A549 (cell line): ENCODE results near the gene NOTCH3. TPM values are rescaled to one million over a fixed set of nuclear protein-coding genes. Genes with fewer than 3 reads are reported as not detected.

Experiments used
- ATAC-seq, 2 experiments: fragments of 200-7000 bp in 1 of 2; fragments of >200 bp in 1 of 2; cut with Nextera tagmentation in 1 of 2; cut with Tn5 transposase in 1 of 2; 3 replicates each; pipeline versions ENCODE4 v1.8.0 to v1.9.1; 2018 to 2020; ENCODE audit warnings: mild to moderate bottlenecking in 1 of 2, moderate library complexity in 1 of 2
- CTCF ChIA-PET: fragments of 300-600 bp; sonication (Branson Sonifier 250); formaldehyde crosslinking; extraction: SDS; loops from one replicate; lab custom pipeline; 2021; ENCODE audit warnings: antibody characterized with exemption, inconsistent platforms; lab: Yijun Ruan, JAX
- POLR2A ChIA-PET: fragments of 350-600 bp; formaldehyde crosslinking; extraction: SDS; loops from one replicate; lab custom pipeline; 2021; ENCODE audit warnings: antibody characterized with exemption, inconsistent platforms; lab: Yijun Ruan, JAX
- DNase-seq, 2 experiments: peaks; one replicate each; pipeline versions ENCODE4 v3.0.0 to v3.0.0-alpha.2; 2011 to 2016; ENCODE audit warnings: low read depth in 1 of 2, low spot score in 1 of 2
- FAIRE-seq: peaks from 2 replicates; lab custom pipeline; 2011; peaks lifted over from hg19 to GRCh38; lab: Jason Lieb, UNC
- H3K27ac ChIP-seq, 2 experiments: fragments of >200 bp; sonication (Bioruptor Twin); formaldehyde crosslinking; 3 replicates each; pipeline ENCODE4 v1.5.1; 2016 to 2017
- H3K4me1 ChIP-seq: fragments of >200 bp; sonication (Bioruptor Twin); formaldehyde crosslinking; 3 replicates; pipeline ENCODE4 v1.6.1; 2016
- H3K4me2 ChIP-seq: fragments of >200 bp; sonication (Bioruptor Twin); formaldehyde crosslinking; 3 replicates; pipeline ENCODE4 v1.6.1; 2016
- H3K4me3 ChIP-seq: fragments of >200 bp; sonication (Bioruptor Twin); formaldehyde crosslinking; 3 replicates; pipeline ENCODE4 v1.5.1; 2016
- H3K9me3 ChIP-seq: fragments of >200 bp; sonication (Bioruptor Twin); formaldehyde crosslinking; 3 replicates; pipeline ENCODE4 v1.6.1; 2016
- BCL3 ChIP-seq: fragments of >200 bp; sonication (Bioruptor Twin); formaldehyde crosslinking; IDR thresholded peaks from 3 replicates; pipeline ENCODE4 v1.6.1; 2016
- BHLHE40 ChIP-seq: IDR thresholded peaks from 2 replicates; pipeline ENCODE4 v1.6.1; 2012; ENCODE audit warnings: low read depth, low read length, inconsistent platforms
- CBX2 ChIP-seq: fragments of 200-600 bp; sonication (generic); IDR thresholded peaks from 2 replicates; pipeline ENCODE4 v1.6.1; 2016; ENCODE audit warnings: low read depth, mild to moderate bottlenecking, borderline replicate concordance
- CEBPB ChIP-seq, 2 experiments: fragments of >200 bp in 1 of 2; sonication (Bioruptor Twin) in 1 of 2; formaldehyde crosslinking in 1 of 2; IDR thresholded peaks; 2 replicates each; pipeline ENCODE4 v1.6.1; 2012 to 2016
- CHD4 ChIP-seq: fragments of 200-600 bp; sonication (generic); IDR thresholded peaks from 2 replicates; pipeline ENCODE4 v1.6.1; 2016; ENCODE audit warnings: antibody characterized with exemption, mild to moderate bottlenecking, borderline replicate concordance
- CTCF ChIP-seq: fragments of >200 bp; sonication (Bioruptor Twin); formaldehyde crosslinking; IDR thresholded peaks from 3 replicates; pipeline ENCODE4 v1.5.1; 2016
- EHF ChIP-seq: fragments of 250-450 bp; sonication (Bioruptor Pico); IDR thresholded peaks from 2 replicates; pipeline ENCODE4 v1.5.0; 2020; ENCODE audit warnings: mild to moderate bottlenecking
- EP300 ChIP-seq, 2 experiments: fragments of >200 bp; sonication (Bioruptor Twin); formaldehyde crosslinking; IDR thresholded peaks; 2 replicates in 1 of 2; 3 replicates in 1 of 2; pipeline ENCODE4 v1.6.1; 2016 to 2017
- ESRRA ChIP-seq: fragments of 150-350 bp; IDR thresholded peaks from 2 replicates; pipeline ENCODE4 v1.6.1; 2014; ENCODE audit warnings: mild to moderate bottlenecking, low read length, borderline replicate concordance
- FOSB ChIP-seq: fragments of 250-450 bp; sonication (Bioruptor Pico); IDR thresholded peaks from 2 replicates; pipeline ENCODE4 v1.5.0; 2020; ENCODE audit warnings: mild to moderate bottlenecking, moderate library complexity
- FOXS1 ChIP-seq: fragments of 250-450 bp; sonication (Bioruptor Pico); IDR thresholded peaks from 2 replicates; pipeline ENCODE4 v1.5.0; 2020; ENCODE audit warnings: mild to moderate bottlenecking, moderate library complexity
- GATA3 ChIP-seq: IDR thresholded peaks from 2 replicates; pipeline ENCODE4 v1.6.1; 2012; ENCODE audit warnings: borderline replicate concordance
- HDAC2 ChIP-seq: fragments of 200-600 bp; sonication (generic); IDR thresholded peaks from 2 replicates; pipeline ENCODE4 v1.6.1; 2016
- HEYL ChIP-seq: fragments of 250-450 bp; sonication (Bioruptor Pico); IDR thresholded peaks from 2 replicates; pipeline ENCODE4 v1.8.0; 2021; ENCODE audit warnings: mild to moderate bottlenecking, moderate library complexity
- KDM1A ChIP-seq: fragments of 200-600 bp; sonication (generic); IDR thresholded peaks from 2 replicates; pipeline ENCODE4 v1.6.1; 2016; ENCODE audit warnings: low read depth, mild to moderate bottlenecking
- MAX ChIP-seq: IDR thresholded peaks from 2 replicates; pipeline ENCODE4 v1.6.1; 2012
- MAZ ChIP-seq: fragments of 150-350 bp; IDR thresholded peaks from 2 replicates; pipeline ENCODE4 v1.6.1; 2014; ENCODE audit warnings: antibody characterized with exemption, low read depth, low read length, borderline replicate concordance
- MYC ChIP-seq: IDR thresholded peaks from 2 replicates; pipeline ENCODE4 v1.6.1; 2012; ENCODE audit warnings: mild to moderate bottlenecking, inconsistent platforms, low read length, improper control_type of control experiment, borderline replicate concordance
- NFE2L2 ChIP-seq: fragments of 150-350 bp; conservative IDR thresholded peaks from 2 replicates; pipeline ENCODE4 v1.6.1; 2014; ENCODE audit warnings: low read length
- PHF8 ChIP-seq: fragments of 200-600 bp; sonication (generic); IDR thresholded peaks from 2 replicates; pipeline ENCODE4 v1.6.1; 2016; ENCODE audit warnings: low read depth, mild to moderate bottlenecking, antibody characterized with exemption, moderate library complexity, borderline replicate concordance
- POLR2AphosphoS2 ChIP-seq: conservative IDR thresholded peaks from 2 replicates; pipeline ENCODE4 v1.6.1; 2012; ENCODE audit warnings: low read length, improper control_type of control experiment, inconsistent platforms
- RAD21 ChIP-seq, 2 experiments: fragments of >200 bp in 1 of 2; sonication (Bioruptor Twin) in 1 of 2; formaldehyde crosslinking in 1 of 2; IDR thresholded peaks in 1 of 2; conservative IDR thresholded peaks in 1 of 2; 2 replicates in 1 of 2; 3 replicates in 1 of 2; pipeline ENCODE4 v1.6.1; 2012 to 2018; ENCODE audit warnings: inconsistent platforms in 1 of 2
- RARB ChIP-seq: fragments of 250-450 bp; sonication (Bioruptor Pico); IDR thresholded peaks from 2 replicates; pipeline ENCODE4 v1.8.0; 2021; ENCODE audit warnings: mild to moderate bottlenecking, moderate library complexity
- RCOR1 ChIP-seq: fragments of 150-350 bp; IDR thresholded peaks from 2 replicates; pipeline ENCODE4 v1.6.1; 2014; ENCODE audit warnings: antibody characterized with exemption, low read length, low read depth
- REST ChIP-seq: fragments of 200-600 bp; sonication (generic); IDR thresholded peaks from 2 replicates; pipeline ENCODE4 v1.6.1; 2016; ENCODE audit warnings: antibody characterized with exemption, mild to moderate bottlenecking, moderate library complexity
- RFX5 ChIP-seq: fragments of 450-650 bp; IDR thresholded peaks from 2 replicates; pipeline ENCODE4 v1.7.1; 2014; ENCODE audit warnings: antibody characterized with exemption, mild to moderate bottlenecking, moderate library complexity
- SMC3 ChIP-seq: fragments of >200 bp; sonication (Bioruptor Twin); formaldehyde crosslinking; IDR thresholded peaks from 3 replicates; pipeline ENCODE4 v1.6.1; 2018; ENCODE audit warnings: inconsistent platforms
- SREBF2 ChIP-seq: fragments of 450-650 bp; IDR thresholded peaks from 2 replicates; pipeline ENCODE4 v1.6.1; 2014; ENCODE audit warnings: mild to moderate bottlenecking, moderate library complexity
- TFCP2L1 ChIP-seq: fragments of 250-450 bp; sonication (Bioruptor Pico); IDR thresholded peaks from 2 replicates; pipeline ENCODE4 v1.5.0; 2021; ENCODE audit warnings: mild to moderate bottlenecking
- TP53 ChIP-seq: fragments of 250-450 bp; sonication (Bioruptor Pico); IDR thresholded peaks from 2 replicates; pipeline ENCODE4 v1.5.0; 2021; ENCODE audit warnings: mild to moderate bottlenecking, moderate library complexity
- ZNF302 ChIP-seq: fragments of 250-450 bp; sonication (Bioruptor Pico); IDR thresholded peaks from 2 replicates; pipeline ENCODE4 v1.9.0; 2021; ENCODE audit warnings: inconsistent platforms, mild to moderate bottlenecking, moderate library complexity
- ZSCAN20 ChIP-seq: fragments of 250-450 bp; sonication (Bioruptor Pico); IDR thresholded peaks from 2 replicates; pipeline ENCODE4 v1.8.0; 2022; ENCODE audit warnings: mild to moderate bottlenecking, moderate library complexity
- WGBS: methylation state at CpG from one replicate; pipeline ENCODE4 v1.1.6; 2017; ENCODE audit errors: missing lambda C conversion rate; 5-methylcytosine and 5-hydroxymethylcytosine counted together
- polyA plus RNA-seq, 4 experiments: library from polyadenylated mRNA; depleted of rRNA in 3 of 4; stranded (reverse); fragments of >200 nt; fragmentation: RNase III in 1 of 4; extraction: RNeasy Plus Mini Kit Qiagen cat#74134 plus additional on column Dnase treatment in 1 of 4; gene quantifications; 2 replicates in 3 of 4; 3 replicates in 1 of 4; pipeline ENCODE4 v1.2.3, GENCODE V29; 2011 to 2017

The NOTCH3 gene
- polyA plus RNA-seq, 2 of the 4 experiments (the other 2 are of a cell fraction): 9.5 to 14.7 TPM

- TF ChIP-seq ZNF302 (CRISPR knock-in tag) (no peak), ZSCAN20 (CRISPR knock-in tag) (peak; percentile 87), CTCF (no peak), TP53 (CRISPR knock-in tag) (0 out of 2 replicates have a peak, but pooled peaks have one; percentile 33), FOSB (CRISPR knock-in tag) (no peak), NFE2L2 (peak; percentile 77), RARB (peak; percentile 80; the same call in 1 of the 2 replicates), HEYL (peak; percentile 73), BHLHE40 (no peak), EP300 (IDR thresholded peaks at IDR 0.05) (peak in 1 of 2 experiments; percentile 43; a peak in 1 of 5 replicates), MYC (peak; percentile 64), RCOR1 (no peak), REST (no peak), KDM1A (no peak), GATA3 (no peak)
- TF ChIP-seq, all 56 proteins: peak for 14
Observed at GRCh38 chr19:15210323-15210781, 9.6 kb upstream of the NOTCH3 start (continued).

- Histone ChIP-seq H3K4me2 (peak overlapping the region; percentile 80), H3K27ac (peak overlapping the region; percentile 67 to 96; a peak in 5 of 6 replicates), H3K4me1 (peaks cover 14% of the 10 kb centered on the region), H3K4me3 (peak overlapping the region; percentile 68), H3K9me3 (no peaks in the 10 kb centered on the region)
- DNase-seq: no peak
- ChIA-PET POLR2A (no interaction called here), CTCF (interaction anchor here (0.6 to 1.3 kb wide), 2 partner anchors 19 to 49 kb away, joined by 3 read pairs; no protein-coding TSS in a partner anchor)
- FAIRE-seq: no peak
- TF ChIP-seq SMC3: no peak
- TF ChIP-seq MAZ: no peak
- no peak for TF ChIP-seq PHF8
- TF ChIP-seq RAD21 (conservative IDR thresholded peaks at IDR 0.05 in 1 of 2, IDR thresholded peaks at IDR 0.05 in 1 of 2): no peak
- no peak for TF ChIP-seq CEBPB (IDR thresholded peaks at IDR 0.05)
- no peak for TF ChIP-seq FOSB (CRISPR knock-in tag)
- TF ChIP-seq ZNF302 (CRISPR knock-in tag): no peak
- no peak for TF ChIP-seq RFX5
- TF ChIP-seq POLR2AphosphoS2: no peak
- TF ChIP-seq CHD4: no peak
- TF ChIP-seq MAX: no peak
- TF ChIP-seq ESRRA: no peak
- TF ChIP-seq FOXS1 (CRISPR knock-in tag): no peak
- TF ChIP-seq MYC: no peak
- TF ChIP-seq HDAC2: no peak
- TF ChIP-seq EHF (CRISPR knock-in tag): no peak
- TF ChIP-seq SREBF2: no peak
- no peak for TF ChIP-seq TFCP2L1 (CRISPR knock-in tag)
- no peak for TF ChIP-seq CBX2
- no peak for TF ChIP-seq BCL3
- no peak for ATAC-seq
- 92% methylated on average over 18 of the region's 18 CpGs for WGBS
Observed at GRCh38 chr19:15201374-15202023, 704 bp upstream of the NOTCH3 start.
